Measurements from ENCODE around the gene EGR2.

- TF ChIP-seq GATA3 (IDR thresholded peaks at IDR 0.05; ENCODE audit: low read depth, low read length) (no peak), GATA2 (IDR thresholded peaks at IDR 0.05; ENCODE audit: low read depth, low read length) (no peak)
Observed at GRCh38 chr10:62811159-62811875, 4.8 kb downstream of the EGR2 start.
